A673 (cell line): ENCODE measurements around the gene SCN1B. TPM values are rescaled to one million over a fixed set of nuclear protein-coding genes. Genes with fewer than 3 reads are reported as not detected.
A peak's percentile ranks its signal among the peaks of the same experiment; 100 is the strongest.
"Not testable (repeated sequence)": the region's sequence is repeated elsewhere in the genome, so short reads cannot be mapped to it uniquely, and the experiment has no call there.

Source experiments
- BruUV-seq: library from RNA; stranded (reverse); fragments of 400-500 nt; replicated peaks from 2 replicates; lab custom pipeline; 2021; lab: Mats Ljungman, UMichigan
- CTCF ChIA-PET: fragments of 300-600 bp; sonication (Branson Sonifier 250); formaldehyde crosslinking; loops from one replicate; lab custom pipeline; 2022; ENCODE audit warnings: antibody characterized with exemption; lab: Charles Lee
- POLR2A ChIA-PET: fragments of 300-600 bp; sonication (Branson Sonifier 250); formaldehyde crosslinking; loops from one replicate; lab custom pipeline; 2022; ENCODE audit warnings: antibody characterized with exemption; ENCODE audit not compliant: low non-redundant PET; lab: Charles Lee
- DNase-seq: peaks from one replicate; pipeline ENCODE4 v3.0.0-alpha.2; 2015; ENCODE audit warnings: low spot score
- H3K27ac ChIP-seq: fragments of 200-600 bp; sonication (generic); 2 replicates; pipeline ENCODE4 v1.5.1; 2016; ENCODE audit warnings: mixed run types, low read depth, mild to moderate bottlenecking, mixed read lengths, antibody characterized with exemption, low read length; ENCODE audit not compliant: poor library complexity, severe bottlenecking
- H3K27me3 ChIP-seq: fragments of 200-600 bp; sonication (generic); replicated peaks from 2 replicates; pipeline ENCODE4 v1.6.1; 2017; ENCODE audit warnings: mixed run types, low read depth, mild to moderate bottlenecking, mixed read lengths, antibody characterized with exemption, low read length; ENCODE audit not compliant: insufficient read depth, poor library complexity
- H3K36me3 ChIP-seq: fragments of 200-600 bp; sonication (generic); 2 replicates; pipeline ENCODE4 v1.6.1; 2016; ENCODE audit warnings: mixed run types, mild to moderate bottlenecking, mixed read lengths, antibody characterized with exemption, low read length; ENCODE audit not compliant: insufficient read depth, poor library complexity, severe bottlenecking
- H3K4me1 ChIP-seq: fragments of 200-600 bp; sonication (generic); 2 replicates; pipeline ENCODE4 v1.6.1; 2017; ENCODE audit warnings: mixed run types, mild to moderate bottlenecking, mixed read lengths, antibody characterized with exemption, low read length; ENCODE audit not compliant: insufficient read depth, poor library complexity, severe bottlenecking
- H3K4me3 ChIP-seq: fragments of 200-600 bp; sonication (generic); 2 replicates; pipeline ENCODE4 v1.5.1; 2016; ENCODE audit warnings: low read depth, mixed run types, mild to moderate bottlenecking, mixed read lengths, low read length; ENCODE audit not compliant: poor library complexity, severe bottlenecking
- H3K9me3 ChIP-seq: fragments of 200-600 bp; sonication (generic); 2 replicates; pipeline ENCODE4 v1.6.1; 2016; ENCODE audit warnings: mixed run types, low read depth, mild to moderate bottlenecking, mixed read lengths, antibody characterized with exemption, low read length; ENCODE audit not compliant: poor library complexity, severe bottlenecking
- CTCF ChIP-seq: fragments of 300-800, 200-600 bp; sonication (generic); conservative IDR thresholded peaks from 2 replicates; pipeline ENCODE4 v1.5.1; 2017; ENCODE audit warnings: low read depth, mild to moderate bottlenecking, antibody characterized with exemption, low read length, moderate library complexity, mixed read lengths
- EZH2 ChIP-seq: fragments of 200-600 bp; sonication (generic); IDR thresholded peaks from 2 replicates; pipeline ENCODE4 v1.6.1; 2017; ENCODE audit warnings: borderline replicate concordance, low read depth, mild to moderate bottlenecking, mixed read lengths, antibody characterized with exemption, low read length; ENCODE audit not compliant: poor library complexity, severe bottlenecking
- intact Hi-C: fragments of 100-400 bp; cut with micrococcal nuclease; formaldehyde crosslinking; loops from one replicate; pipeline ENCODE4 v1.10.0; 2022; ENCODE audit not compliant: unreplicated experiment
- total RNA-seq: library from RNA; stranded (reverse); gene quantifications from 2 replicates; pipeline ENCODE4 v1.2.3, GENCODE V29; 2021

SCN1B gene
- total RNA-seq, 1 experiment from 2014 or later, result 2.3 TPM

DNA sequence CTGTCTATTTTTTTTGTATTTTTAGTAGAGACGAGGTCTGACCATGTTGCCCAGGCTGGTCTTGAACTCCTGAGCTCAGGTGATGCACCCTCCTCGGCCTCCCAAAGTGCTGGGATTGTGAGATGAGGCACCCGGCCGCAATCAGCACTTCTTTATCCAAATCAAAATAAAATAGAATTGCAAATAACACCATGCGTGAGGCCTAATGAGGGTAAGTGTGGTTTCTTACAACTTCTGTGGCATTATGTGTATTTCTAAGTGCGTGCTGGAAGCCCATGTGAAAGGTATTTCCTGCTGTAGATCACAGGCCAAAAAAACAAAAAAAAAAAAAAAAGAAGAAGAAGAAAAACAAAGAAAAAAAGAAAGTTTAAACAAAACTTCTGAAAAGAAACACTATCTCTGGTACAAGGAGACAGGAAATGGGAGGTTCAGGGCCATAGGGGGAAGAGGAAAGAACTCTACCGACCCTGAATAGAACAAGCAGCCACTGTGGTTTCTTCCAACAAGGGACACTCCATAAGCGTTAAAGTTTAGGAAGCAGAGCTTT is 33.1 kb upstream of the SCN1B start:
- TF ChIP-seq CTCF, result no peak
- no peak for DNase-seq
- Histone ChIP-seq H3K9me3 (no peaks in the 10 kb centered on the region), H3K4me3 (no peak overlapping the region), H3K27ac (peak overlapping the region; percentile 37), H3K27me3 (no peaks in the 10 kb centered on the region), H3K36me3 (peaks cover 3% of the 10 kb centered on the region), H3K4me1 (peaks cover 12% of the 10 kb centered on the region)
- no TSS peak for BruUV-seq
- POLR2A ChIA-PET, result interaction anchor here (0.6 kb wide), 1 partner anchor 17 kb away, joined by 3 read pairs; no protein-coding TSS in a partner anchor
- intact Hi-C loops, result no loop called here
- CTCF ChIA-PET, result no interaction called here

DNA sequence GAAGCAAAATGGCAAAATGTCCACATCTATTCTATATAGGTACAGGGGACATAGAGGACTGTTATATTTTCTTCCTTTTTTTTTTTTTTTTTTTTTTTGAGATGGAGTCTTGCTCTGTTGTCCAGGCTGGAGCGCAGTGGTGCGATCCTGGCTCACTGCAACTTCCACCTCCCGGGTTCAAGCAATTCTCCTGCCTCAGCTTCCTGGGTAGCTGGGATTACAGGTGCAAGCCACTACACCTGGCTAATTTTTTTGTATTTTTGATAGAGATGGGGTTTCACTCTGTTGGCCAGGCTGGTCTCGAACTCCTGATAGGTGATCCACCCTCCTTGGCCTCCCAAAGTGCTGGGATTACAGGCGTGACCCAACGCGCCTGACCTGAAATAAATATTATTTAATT is 32.0 kb upstream of the SCN1B start:
- H3K27me3 ChIP-seq, intact Hi-C loops, H3K27ac ChIP-seq, H3K4me3 ChIP-seq, DNase-seq, CTCF ChIA-PET, BruUV-seq, POLR2A ChIA-PET, H3K9me3 ChIP-seq: not testable (repeated sequence)
- peaks cover 16% of the 10 kb centered on the region for H3K4me1 ChIP-seq
- peaks cover 12% of the 10 kb centered on the region for H3K36me3 ChIP-seq

GRCh38 chr19:34998777-34999497 is 31.3 kb upstream of the SCN1B start:
- Histone ChIP-seq H3K9me3 (no peaks in the 10 kb centered on the region), H3K4me3 (no peak overlapping the region), H3K27me3 (no peaks in the 10 kb centered on the region), H3K4me1 (peaks cover 16% of the 10 kb centered on the region), H3K36me3 (peaks cover 12% of the 10 kb centered on the region), H3K27ac (no peak overlapping the region)
- POLR2A ChIA-PET, result no interaction called here
- TF ChIP-seq EZH2 (no peak), CTCF (no peak)
- CTCF ChIA-PET, result interaction anchor here (0.7 kb wide), 1 partner anchor 65 kb away, joined by 10 read pairs; no protein-coding TSS in a partner anchor
- no TSS peak for BruUV-seq
- intact Hi-C loops, result no loop called here
- DNase-seq, result no peak
